ENCODE results near the gene IKZF4. TPM values are rescaled to one million over a fixed set of nuclear protein-coding genes. Genes with fewer than 3 reads are reported as not detected.

The IKZF4 gene
- total and polyA plus RNA-seq, 10 of the 15 experiments (the other 5 are each of a cell fraction or from before 2014, with no cell fraction given) = 0.74 to 5.5 (median 1.1) TPM

DNA sequence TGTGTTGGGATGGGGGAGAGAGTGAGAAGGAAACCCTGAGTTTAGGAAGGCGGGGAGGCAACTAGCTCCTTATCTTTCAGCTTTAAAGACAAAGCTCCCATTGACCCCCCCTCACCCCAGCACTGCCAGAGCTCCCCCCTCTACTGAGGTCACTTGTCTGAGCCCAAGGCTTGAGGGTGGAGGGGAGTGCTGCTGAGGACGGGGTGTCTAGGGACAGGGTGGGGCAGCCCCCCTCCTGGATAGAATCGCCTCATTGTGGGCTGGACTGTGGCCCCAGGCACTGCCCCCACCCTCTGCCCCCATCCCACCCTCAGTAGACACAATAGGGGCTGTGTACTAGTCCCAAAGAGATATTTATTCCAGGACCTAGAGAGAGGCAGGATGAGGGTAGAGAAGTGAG is 62.1 kb downstream of the IKZF4 start:
- FAIRE-seq (no peak), DNase-seq (ENCODE audit: low read depth, low spot score) (no peak), ATAC-seq (no peak)
- Histone ChIP-seq H3K9me3 (replicated peaks; ENCODE audit: control insufficient read depth, insufficient read depth, low read length) (no peaks in the 10 kb centered on the region), H3K27ac (ENCODE audit: control insufficient read depth, insufficient read depth) (no peak overlapping the region), H3K4me3 (no peak overlapping the region), H3K36me3 (ENCODE audit: control insufficient read depth in 2 of 2, insufficient read depth in 2 of 2, low read length in 1 of 2) (no peaks in the 10 kb centered on the region), H3K4me1 (ENCODE audit: control insufficient read depth, insufficient read depth, low read length) (no peaks in the 10 kb centered on the region), H4K20me1 (ENCODE audit: control insufficient read depth, insufficient read depth) (no peaks in the 10 kb centered on the region), H3K9ac (ENCODE audit: control insufficient read depth, insufficient read depth, low read length) (no peak overlapping the region), H3K79me2 (ENCODE audit: control insufficient read depth, insufficient read depth, low read length) (no peaks in the 10 kb centered on the region), H2AFZ (ENCODE audit: control insufficient read depth, low read depth, low read length) (no peak overlapping the region), H3K4me2 (ENCODE audit: control insufficient read depth, insufficient read depth) (no peak overlapping the region), H3K27me3 (replicated peaks in 1 of 2; ENCODE audit: control insufficient read depth in 2 of 2, insufficient read depth in 2 of 2, low read length in 1 of 2) (peaks cover 9 to 15% of the 10 kb centered on the region in 2 experiments; a peak in 3 of 4 replicates)
- TF ChIP-seq ZZZ3 (IDR thresholded peaks at IDR 0.05; ENCODE audit: control insufficient read depth, insufficient read length, low read depth) = no peak
- no peak for TF ChIP-seq MXI1 (IDR thresholded peaks at IDR 0.05; ENCODE audit: low read depth, low read length)
- TF ChIP-seq NR2C2 (IDR thresholded peaks at IDR 0.05; ENCODE audit: borderline replicate concordance, control insufficient read depth, insufficient read length, low read depth) = no peak
- no peak for TF ChIP-seq ESRRA (IDR thresholded peaks at IDR 0.05; ENCODE audit: low read length)
- no peak for TF ChIP-seq EP300 (IDR thresholded peaks at IDR 0.05; ENCODE audit: borderline replicate concordance in 1 of 2, control insufficient read depth in 1 of 2, low read depth in 2 of 2, low read length in 2 of 2)
- TF ChIP-seq, protein P1, sequence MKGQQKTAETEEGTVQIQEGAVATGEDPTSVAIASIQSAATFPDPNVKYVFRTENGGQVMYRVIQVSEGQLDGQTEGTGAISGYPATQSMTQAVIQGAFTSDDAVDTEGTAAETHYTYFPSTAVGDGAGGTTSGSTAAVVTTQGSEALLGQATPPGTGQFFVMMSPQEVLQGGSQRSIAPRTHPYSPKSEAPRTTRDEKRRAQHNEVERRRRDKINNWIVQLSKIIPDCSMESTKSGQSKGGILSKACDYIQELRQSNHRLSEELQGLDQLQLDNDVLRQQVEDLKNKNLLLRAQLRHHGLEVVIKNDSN (IDR thresholded peaks at IDR 0.05; ENCODE audit: borderline replicate concordance, extremely low read length, insufficient read depth, low read depth, low read length) = no peak
- TF ChIP-seq NFIC (IDR thresholded peaks at IDR 0.05; ENCODE audit: low read depth, low read length) = no peak
- in situ Hi-C loops (cut with MboI) (no loop called here), intact Hi-C loops (cut with micrococcal nuclease; ENCODE audit: unreplicated experiment) (loop anchor here (5.0 kb wide), 1 partner anchor 36 kb away; no protein-coding TSS in a partner anchor)
- POLR2A ChIA-PET = no interaction called here
- CTCF ChIA-PET = interaction anchor here (0.6 to 1.4 kb wide), 3 partner anchors 12 to 43 kb away, joined by 3 read pairs; no protein-coding TSS in a partner anchor
- WGBS (ENCODE audit: insufficient coverage, insufficient replicate concordance, low lambda C conversion rate, missing lambda C conversion rate) = 13% methylated on average over 2 of the region's 3 CpGs
- RAD21 ChIA-PET (ENCODE audit: unreplicated experiment) = no interaction called here
- BruUV-seq (replicated peaks) = no TSS peak
- SMC1A ChIA-PET (ENCODE audit: uncharacterized antibody, unreplicated experiment) = no interaction called here

Measured in GM12878 (cell line).